GM18505 (cell line): ENCODE data around the gene NYAP1.
"Not testable (repeated sequence)": the region's sequence is repeated elsewhere in the genome, so short reads cannot be mapped to it uniquely, and the experiment has no call there.

Source experiments
- ATAC-seq: cut with Tn5 transposase; IDR thresholded peaks from one replicate; pipeline ENCODE4 v1.9.1; 2021; ENCODE audit not compliant: unreplicated experiment
- POLR2A ChIP-seq: IDR thresholded peaks from 4 replicates; pipeline ENCODE4 v1.6.1; 2011; ENCODE audit warnings: borderline replicate concordance; ENCODE audit not compliant: insufficient read depth, insufficient read length; ENCODE audit errors: extremely low read depth

Gene NYAP1

DNA sequence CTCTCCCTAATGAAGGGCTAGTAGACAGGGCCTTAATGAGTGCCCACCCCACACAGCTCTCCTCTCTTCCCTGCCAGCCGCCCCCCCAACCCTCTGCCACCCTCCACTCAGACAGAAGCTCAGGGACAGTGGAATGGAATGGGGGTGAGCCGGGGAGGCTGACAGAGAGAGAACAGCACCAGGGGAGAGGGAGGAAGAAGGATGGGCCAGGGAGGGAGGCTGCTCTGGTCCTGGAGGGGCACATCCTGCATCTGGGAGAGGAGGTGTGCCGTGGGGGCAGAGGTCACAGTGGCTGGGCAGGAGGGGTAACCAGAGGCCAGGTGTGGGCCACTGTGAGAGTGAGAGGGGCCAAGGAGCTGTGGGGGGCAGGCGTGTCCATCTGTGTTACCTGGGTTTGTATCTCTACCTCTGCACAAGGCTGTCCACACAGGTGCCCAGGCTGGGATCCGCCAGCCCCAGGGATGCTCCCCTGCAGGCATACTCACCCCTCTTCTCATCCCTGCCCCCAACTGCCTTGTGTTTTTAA is 2.4 kb downstream of the NYAP1 start:
- no peak for TF ChIP-seq POLR2A

DNA sequence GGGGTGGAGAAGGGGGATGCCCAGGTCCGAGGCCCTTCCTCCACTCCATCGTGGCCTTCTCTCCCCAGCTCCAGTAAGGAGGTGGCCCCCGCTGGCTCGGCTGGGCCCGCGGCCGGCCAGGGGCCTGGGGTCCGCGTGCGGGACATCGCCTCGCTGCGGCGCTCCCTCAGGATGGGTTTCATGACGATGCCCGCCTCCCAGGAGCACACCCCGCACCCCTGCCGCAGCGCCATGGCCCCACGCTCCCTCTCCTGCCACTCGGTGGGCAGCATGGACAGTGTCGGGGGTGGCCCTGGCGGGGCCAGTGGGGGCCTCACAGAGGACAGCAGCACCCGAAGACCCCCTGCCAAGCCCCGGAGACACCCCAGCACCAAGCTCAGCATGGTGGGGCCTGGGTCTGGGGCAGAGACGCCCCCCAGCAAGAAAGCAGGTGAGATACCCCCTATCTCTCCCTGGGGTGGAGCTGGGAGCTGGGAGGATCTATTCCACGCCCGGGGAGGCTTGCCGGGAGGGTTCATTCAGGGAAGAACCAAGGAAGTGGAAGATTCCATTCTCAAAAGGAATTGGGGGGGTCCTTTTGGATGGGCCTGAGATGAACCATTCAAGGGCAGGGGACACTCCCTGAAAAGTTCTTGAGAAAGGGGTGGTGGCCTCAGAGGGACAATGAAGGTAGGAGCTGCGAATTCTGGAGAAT is 3.2 kb downstream of the NYAP1 start:
- ATAC-seq, result no peak
- no peak for TF ChIP-seq POLR2A

More for the DNA sequence above, 2.4 kb downstream of the NYAP1 start:
- ATAC-seq, result no peak

DNA sequence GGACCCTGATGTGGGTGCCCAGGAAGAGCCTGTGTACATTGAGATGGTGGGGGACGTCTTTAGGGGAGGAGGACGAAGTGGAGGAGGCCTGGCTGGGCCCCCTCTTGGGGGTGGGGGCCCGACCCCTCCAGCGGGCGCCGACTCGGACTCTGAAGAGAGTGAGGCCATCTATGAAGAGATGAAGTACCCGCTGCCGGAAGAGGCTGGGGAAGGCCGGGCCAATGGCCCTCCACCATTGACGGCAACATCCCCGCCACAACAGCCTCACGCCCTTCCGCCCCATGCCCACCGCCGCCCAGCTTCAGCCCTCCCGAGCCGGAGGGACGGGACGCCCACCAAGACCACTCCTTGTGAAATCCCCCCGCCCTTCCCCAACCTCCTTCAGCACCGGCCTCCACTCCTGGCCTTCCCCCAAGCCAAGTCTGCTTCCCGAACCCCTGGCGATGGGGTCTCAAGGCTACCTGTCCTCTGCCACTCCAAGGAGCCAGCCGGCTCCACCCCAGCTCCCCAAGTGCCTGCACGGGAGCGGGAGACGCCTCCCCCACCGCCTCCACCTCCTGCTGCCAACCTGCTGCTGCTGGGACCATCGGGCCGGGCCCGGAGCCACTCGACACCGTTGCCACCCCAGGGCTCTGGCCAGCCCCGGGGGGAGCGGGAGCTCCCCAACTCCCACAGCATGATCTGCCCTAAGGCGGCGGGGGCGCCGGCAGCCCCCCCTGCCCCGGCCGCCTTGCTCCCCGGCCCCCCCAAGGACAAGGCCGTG is 4.8 kb downstream of the NYAP1 start:
- ATAC-seq, result no peak
- TF ChIP-seq POLR2A, result no peak

DNA sequence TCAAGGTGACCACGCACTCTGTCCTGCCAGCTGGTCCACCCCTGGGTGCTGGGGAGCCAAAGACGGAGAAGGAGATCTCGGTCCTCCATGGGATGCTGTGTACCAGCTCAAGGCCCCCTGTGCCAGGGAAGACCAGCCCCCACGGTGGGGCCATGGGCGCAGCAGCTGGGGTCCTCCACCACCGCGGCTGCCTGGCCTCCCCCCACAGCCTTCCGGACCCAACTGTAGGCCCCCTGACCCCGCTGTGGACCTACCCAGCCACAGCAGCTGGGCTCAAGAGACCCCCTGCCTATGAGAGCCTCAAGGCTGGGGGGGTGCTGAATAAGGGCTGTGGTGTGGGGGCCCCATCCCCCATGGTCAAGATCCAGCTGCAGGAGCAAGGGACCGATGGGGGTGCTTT is 5.4 kb downstream of the NYAP1 start:
- TF ChIP-seq POLR2A, result no peak
- no peak for ATAC-seq

DNA sequence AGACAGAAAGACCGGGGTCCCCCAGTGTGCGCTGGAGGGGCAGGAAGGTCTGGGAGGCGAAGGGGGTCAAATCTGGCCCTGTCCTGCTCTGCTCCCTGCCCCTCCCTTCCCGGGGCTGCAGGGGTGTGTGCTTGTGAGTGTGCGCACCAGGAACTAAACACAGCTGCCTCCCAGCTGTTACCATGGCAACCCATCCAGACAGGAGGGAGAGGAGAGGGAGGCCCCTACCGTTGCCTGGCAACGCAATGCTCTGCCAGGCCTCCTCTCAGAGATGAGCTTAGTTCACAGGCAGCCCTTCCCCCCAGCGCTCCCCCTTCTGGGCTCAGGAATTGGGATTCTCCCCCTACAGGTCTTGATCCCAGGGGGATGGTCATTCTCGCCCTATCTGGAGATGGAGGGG is 6.1 kb downstream of the NYAP1 start:
- ATAC-seq, result no peak
- TF ChIP-seq POLR2A, result no peak

DNA sequence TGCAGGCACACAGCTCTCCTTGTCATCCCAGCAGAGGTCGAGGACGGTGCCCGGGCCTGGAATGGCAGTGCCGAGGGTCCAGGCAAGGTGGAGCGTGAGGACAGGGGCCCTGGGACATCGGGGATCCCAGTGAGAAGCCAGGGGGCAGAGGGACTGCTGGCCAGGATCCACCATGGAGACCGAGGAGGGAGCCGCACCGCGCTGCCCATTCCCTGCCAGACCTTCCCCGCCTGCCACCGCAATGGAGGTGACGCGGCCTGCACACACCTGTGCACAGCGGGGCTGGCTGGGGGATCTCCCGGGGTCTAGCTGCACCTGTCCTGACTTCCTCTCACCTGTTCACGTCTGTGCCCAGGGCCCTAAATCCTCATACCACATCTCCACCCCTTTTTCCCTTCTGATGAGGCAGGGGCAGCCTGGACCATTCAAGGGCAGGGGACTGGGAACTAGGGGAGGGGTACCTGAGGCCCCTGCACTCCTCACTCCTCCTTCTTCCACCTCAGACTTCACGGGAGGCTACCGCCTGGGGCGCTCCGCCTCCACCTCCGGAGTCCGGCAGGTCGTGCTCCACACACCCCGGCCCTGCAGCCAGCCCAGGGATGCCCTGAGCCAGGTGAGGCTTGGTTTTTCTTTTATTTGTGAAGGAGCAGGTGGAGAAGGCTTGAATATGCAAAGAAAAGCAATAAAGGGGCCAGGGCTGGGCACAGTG is 6.9 kb downstream of the NYAP1 start:
- no peak for TF ChIP-seq POLR2A
- no peak for ATAC-seq

DNA sequence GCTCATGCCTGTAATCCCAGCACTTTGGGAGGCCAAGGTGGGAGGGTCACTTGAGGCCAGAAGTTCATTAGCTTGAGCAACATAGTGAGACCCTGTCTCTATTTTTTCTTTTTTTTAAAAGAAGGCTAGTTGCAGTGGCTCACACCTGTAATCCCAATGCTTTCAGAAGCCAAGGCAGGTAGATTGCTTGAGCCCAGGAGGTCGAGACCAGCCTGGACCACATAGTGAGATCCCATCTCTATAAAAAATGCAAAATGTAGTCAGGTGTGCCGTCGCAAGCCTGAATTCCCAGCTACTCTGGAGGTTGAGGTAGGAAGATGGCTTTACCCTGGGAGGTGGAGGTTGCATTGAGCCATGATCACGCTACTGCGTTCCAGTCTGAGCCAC is 7.5 kb downstream of the NYAP1 start:
- ATAC-seq, result no peak
- no peak for TF ChIP-seq POLR2A

DNA sequence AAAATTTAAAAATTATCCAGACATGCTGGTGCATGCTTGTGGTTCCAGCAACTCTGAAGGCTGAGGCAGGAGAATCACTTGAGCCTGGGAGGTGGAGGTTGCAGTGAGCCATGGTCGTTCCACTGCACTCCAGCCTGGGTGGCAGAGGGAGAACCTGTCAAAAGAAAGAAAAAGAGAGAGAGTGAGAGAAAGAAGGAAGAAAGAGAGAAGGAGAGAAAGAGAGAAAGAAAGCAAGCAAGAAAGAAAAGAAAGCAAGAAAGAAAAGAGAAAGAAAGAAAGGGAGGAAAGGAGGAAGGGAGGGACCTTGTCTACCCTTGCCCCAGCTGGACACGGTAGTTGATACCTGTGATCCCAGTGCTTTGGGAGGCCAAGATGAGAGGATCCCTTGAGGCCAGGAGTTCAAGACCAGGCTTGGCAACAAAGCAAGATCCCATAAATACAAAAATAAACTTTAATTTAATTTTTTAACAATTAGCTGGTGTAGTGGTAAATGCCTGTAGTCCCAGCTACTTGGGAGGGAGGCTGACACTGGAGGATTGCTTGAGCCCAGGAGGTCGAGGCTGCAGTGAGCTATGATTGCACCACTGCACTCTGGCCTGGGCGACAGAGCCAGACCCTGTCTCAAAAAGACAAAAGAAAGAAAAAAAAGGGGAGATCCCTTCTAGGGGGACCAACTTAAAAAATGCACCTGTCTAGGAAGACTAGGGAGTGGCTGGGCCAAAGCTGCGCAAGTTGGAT is 9.2 kb downstream of the NYAP1 start:
- no peak for TF ChIP-seq POLR2A
- no peak for ATAC-seq

DNA sequence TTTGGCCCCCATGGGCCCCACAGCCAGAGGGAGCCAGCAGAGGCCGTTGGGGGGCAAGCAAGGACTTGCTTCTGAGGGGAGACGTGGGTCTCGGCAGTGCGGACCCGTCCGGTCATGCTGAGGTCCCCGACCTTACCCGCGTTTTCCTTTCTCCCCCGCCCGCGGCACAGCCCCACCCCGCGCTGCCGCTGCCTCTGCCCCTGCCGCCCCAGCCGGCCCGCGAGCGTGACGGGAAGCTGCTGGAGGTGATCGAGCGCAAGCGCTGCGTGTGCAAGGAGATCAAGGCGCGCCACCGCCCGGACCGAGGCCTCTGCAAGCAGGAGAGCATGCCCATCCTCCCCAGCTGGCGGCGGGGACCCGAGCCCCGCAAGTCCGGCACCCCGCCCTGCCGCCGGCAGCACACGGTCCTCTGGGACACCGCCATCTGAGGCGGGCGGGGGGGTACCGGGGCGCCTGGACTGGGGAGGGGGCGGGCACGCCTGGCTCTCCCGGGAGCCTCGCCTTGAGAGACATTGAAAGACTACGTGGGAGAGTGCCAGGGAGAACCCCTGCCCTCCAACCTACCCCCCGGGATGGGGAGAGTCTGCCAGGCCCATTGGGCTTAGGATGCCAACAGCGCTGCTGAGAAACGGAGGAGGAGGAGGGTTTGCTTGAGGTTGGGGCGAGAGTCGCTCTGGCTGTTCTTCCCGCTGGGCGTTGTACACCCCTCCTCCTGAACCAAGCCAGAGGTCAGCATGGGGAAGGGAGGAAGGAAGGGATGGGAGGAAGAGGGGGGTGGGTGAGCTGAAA is 9.9 kb downstream of the NYAP1 start:
- no peak for TF ChIP-seq POLR2A
- ATAC-seq, result no peak

DNA sequence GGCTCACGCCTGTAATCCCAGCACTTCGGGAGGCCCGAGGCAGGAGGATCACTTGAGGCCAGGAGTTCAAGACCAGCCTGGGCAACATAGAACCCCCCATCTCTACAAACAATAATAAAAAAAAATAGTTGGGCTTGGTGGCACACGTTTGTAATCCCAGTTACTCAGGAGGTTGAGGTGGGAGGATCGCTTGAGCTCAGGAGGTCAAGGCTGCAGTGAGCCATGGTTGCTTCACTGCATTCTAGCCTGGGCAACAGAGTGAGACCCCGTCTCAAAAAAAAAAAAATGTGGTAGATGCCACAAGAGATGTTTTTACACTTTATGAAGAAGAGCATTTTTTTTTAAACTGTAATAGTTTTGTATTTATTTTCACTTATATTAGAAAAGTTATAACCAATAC is 12.8 kb downstream of the NYAP1 start:
- TF ChIP-seq POLR2A, result no peak
- ATAC-seq, result no peak

DNA sequence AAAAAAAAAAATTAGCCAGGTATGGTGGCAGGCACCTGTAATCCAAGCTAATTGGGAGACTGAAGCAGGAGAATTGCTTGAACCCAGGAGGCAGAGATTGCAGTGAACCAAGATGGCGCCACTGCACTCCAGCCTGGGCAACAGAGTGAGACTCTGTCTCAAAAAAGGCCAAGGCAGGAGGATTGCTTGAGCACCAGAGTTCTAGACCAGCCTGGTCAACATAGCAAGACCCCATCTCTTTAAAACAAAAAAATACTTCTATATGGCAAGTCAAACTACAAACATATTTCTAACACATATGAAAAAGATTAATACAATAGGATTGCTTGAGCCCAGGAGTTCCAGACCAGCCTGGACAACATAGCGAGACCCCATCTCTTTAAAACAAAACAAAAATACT is 17.0 kb downstream of the NYAP1 start:
- ATAC-seq, result not testable (repeated sequence)

DNA sequence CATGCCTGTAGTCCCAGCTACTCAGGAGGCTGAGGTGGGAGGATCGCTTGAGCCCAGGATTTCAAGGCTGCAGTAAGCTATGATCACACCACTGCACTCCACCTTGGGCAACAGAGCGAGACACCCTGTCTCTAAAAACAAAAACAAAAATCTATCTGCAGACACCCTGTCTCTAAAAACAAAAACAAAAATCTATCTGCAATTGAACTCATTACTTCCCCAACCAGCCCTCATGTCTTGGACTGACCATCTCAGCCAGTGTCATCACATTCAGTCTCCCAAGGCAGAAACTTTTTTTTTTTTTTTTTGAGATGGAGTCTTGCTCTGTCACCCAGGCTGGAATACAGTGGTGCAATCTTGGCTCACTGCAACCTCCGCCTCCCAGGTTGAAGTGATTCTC is 20.3 kb downstream of the NYAP1 start:
- not testable (repeated sequence) for ATAC-seq
